GM19328 (cell line): Measurements from ENCODE around the gene ILKAP.
"Not testable (repeated sequence)": the region's sequence is repeated elsewhere in the genome, so short reads cannot be mapped to it uniquely, and the experiment has no call there.

ENCODE experiments used
- ATAC-seq: cut with Tn5 transposase; IDR thresholded peaks from one replicate; pipeline ENCODE4 v1.9.1; 2021; ENCODE audit warnings: mild to moderate bottlenecking, moderate library complexity; ENCODE audit not compliant: unreplicated experiment

ILKAP gene

DNA sequence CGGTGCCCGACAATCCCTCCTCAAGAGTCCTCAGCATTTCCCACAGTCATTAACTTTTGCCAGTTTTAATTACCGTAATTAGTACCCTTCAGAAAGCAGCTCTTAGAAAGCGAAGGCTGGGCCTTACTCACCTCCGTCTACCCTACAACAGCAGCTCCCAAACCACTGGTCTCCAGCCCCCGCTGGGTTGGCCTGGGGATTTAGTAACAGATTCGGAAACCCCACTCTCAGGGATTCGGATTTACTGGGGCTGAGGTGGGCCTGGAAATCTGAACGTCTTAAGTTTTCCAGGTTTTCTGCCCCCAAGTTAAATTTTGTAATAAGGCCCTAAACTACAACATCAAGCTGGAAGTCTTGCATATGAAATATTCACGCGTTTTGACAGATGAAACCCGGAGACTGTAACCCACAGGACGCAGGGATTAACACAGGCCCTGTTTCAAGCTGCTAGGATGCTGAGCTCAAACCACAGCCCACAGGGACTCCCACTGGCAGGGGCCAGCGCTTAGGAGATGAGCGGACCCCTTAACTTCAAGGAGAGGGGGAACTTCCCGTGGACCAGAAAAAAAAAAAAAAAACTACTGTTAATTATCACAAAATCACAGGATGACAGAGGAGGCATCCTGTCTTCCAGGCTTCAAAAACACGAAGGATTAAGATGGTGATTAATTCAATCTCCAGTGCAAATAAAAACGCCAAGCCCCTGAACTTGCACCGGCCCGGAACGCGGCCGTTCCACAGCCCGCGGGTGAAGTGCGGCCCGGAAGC is 985 bp downstream of the ILKAP start:
- ATAC-seq: no peak

DNA sequence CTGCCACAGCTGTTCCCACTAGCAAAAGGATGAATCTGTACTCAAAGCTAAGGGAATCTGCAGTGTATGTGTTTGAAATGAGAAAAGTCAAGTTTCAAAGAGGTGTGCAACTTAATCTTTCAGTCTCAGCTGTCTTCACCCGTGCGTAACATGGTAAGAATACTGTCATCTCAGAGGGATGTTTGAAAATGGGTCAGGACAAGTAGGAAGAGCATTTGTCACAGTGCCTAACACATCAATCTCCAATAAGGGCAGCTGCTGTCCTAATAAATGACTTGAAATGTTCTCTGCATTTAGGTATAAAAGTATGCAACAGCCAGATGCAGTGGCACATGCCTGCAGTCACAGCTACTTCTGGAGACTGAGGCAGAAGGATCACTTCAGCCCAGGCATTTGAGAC is 13.1 kb downstream of the ILKAP start:
- ATAC-seq: no peak

DNA sequence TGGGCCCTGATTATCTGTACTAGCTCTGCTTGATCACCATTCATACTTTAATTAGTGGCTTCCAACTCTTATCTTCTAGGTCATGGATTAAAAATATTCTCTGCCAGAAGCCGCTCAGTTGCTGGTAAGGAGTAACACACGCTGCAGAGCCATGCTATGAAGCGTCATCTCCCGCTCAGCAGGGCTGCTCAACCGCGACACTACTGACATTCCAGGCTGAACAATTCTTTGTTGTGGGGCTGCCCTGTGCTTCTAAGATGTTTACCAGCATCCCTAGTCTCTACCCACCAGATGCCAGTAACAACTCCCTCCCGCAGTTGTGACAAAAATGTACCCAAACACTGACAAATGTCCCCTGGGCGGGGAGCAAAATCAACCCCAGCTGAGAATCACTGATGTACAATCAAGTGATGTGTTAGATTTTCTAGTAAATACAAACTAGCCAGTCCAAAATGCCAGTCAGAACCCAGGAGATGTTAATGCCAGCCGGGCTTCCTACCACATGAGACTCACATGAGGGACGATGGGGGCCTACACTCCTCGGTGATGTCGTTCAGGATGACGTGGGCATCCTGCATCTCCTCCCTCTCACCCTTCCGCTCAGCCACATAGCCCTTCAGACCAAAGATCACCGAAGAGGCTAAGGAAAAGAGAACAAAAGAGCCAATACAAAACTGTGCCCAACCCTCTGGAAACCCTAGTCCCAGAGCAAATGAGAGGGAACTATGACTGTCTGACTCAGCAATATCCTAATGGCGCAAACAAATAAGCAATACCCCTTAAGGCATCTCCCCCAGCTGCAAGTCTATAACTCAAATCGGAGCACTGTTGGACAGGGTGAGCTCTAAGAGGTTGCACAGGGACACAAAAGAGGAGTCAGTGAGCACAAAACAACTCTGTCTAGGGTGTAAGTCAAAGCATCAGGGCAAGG is 15.6 kb downstream of the ILKAP start:
- no peak for ATAC-seq

DNA sequence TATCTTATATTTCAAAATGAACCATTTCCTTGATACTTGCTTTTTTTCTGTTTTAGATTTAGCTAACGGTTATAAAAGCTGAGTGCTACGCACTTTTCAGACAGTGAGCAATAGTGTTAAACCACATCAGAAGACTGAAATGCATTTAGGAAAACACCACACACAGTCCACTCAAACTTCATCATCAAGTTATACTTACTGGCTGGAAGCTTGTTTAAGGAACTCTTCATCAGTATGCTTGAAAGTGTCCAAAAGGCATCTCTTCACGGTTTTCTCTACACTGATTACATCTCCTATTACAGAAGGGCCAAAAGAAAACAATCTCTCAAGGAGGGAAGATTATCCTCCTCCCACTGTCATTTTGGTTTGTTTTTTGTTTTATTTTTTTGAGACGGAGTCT is 19.7 kb downstream of the ILKAP start:
- no peak for ATAC-seq

DNA sequence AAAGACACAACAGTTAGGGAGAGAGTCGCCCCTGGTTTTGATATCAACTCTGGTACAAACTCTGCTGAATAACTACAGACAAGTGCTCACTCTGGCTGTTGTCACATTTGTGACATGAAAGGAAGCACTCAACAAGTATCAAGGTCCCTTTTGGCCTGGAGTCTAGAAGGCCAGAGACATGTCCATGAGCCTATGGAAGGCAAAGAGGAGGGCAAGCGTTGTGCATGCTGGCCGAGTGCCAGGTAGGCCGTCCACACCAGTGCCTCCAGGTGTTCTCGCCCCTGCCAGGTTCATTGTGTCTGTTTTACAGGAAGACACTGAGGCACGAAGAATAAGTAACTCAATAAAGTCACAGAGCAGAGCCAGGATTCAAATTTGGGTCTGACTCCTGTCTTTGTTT is 21.1 kb downstream of the ILKAP start:
- no peak for ATAC-seq

DNA sequence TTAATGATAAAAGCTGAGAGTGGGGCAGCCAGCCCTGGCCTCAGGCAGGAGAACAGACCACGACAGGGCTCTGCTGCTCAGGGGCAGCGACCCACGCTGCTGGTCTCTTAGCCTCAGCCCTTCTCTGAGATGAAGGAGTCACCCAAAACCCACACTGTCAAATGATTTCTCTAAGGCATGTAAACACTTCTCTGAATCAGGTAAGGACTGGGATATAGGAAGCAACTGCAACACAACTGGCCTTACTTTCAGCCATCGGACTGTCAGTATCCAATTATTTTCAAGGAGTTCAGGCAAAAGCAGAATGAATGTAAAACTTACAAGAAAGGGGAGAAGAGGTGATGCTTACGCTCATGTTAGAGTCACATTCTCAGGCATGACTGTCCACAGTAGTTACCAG is 22.9 kb downstream of the ILKAP start:
- ATAC-seq: no peak

DNA sequence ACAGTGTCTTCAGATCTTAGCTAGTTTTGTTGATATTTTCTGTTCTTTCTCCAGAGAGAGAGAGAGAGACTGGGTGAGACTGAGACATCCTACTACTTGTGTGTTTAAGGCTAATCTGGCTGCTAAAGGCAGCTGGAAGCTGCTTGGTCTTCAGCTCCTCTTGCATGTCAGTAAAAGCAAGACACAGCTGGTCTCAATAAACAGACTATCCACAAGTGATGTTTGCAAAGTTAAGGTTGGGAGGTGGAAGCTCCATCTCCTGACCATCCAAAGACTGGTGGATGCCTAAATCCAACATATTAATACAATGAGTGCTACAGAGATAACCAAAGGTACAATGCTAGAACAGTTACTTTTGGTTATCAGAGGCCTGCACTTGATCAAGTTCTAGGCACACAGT is 26.9 kb downstream of the ILKAP start:
- ATAC-seq: no peak

DNA sequence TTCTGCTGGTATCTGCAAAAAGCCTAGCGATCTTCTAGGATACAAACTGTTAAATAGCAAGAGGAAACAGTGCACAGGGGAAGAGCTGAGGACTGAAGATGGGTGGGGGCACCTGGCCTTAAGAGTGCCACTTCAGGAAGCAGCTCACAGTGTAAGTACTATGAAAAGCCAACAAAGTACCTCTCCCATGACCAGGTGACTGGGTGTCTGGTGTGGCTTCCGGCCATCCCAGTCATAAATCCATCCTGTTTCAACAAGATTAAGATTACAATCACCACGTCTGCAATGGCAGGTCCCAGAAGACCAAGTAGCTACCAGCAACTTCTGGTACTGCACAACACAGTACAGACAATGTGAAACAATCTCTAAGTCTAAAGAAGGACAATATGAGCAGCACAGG is 28.8 kb downstream of the ILKAP start:
- ATAC-seq: no peak

DNA sequence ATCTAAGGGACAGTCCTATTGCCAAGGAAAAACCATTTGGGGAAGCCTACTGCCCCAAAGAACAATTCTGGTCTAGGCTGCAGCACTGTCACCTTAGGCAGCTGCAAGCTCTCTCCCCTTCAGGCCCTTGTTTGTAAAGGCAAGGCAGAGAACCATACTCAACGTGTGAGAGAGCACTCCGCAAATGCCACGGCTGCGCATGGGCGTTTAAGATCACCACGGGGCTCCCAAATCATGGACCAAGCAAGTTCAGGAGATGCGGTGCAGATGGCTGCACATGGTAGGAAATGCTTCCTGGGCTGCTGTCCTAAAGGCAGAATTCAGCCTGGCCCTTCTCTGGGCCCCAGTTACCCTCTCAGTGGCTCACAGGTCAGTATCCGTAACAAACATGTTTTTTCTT is 29.2 kb downstream of the ILKAP start:
- no peak for ATAC-seq

DNA sequence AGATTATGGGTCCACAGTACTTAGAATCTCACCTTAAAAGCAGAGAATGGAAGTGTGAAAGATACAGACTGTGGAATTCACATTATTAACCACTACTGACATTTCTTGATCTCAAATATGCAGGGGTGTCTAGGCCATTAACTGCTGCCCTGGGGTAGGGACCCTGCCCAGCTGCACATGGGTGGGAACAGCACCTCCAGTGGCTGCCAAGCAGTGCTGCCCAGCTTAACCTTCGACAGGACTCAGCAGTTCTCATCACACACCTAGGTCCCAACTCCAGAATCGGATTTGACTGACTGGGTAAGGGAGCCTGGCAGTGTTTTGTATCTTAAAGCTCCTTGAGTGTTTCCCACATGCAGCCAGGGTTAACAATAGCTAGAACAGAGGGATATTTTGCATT is 29.8 kb downstream of the ILKAP start:
- ATAC-seq: no peak

DNA sequence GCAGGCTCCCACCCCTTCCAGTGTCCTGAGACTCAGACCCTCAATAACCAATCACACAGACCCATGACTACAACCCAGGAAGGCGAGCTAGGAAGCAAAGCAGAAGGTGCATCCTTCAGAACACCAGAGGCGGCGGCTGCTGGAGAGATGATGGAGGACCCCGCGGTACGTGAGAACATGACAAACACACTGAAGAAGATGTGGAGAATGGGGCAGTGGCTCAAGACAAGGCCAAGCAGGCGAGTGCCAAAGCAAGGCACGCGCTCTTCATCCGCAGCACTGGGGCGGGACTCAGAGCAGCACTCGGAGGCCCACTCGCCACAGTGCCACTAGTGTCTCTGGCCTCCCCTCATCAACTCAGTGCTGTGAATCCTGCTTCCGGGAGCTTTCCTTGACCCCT is 31.1 kb downstream of the ILKAP start:
- ATAC-seq: no peak

DNA sequence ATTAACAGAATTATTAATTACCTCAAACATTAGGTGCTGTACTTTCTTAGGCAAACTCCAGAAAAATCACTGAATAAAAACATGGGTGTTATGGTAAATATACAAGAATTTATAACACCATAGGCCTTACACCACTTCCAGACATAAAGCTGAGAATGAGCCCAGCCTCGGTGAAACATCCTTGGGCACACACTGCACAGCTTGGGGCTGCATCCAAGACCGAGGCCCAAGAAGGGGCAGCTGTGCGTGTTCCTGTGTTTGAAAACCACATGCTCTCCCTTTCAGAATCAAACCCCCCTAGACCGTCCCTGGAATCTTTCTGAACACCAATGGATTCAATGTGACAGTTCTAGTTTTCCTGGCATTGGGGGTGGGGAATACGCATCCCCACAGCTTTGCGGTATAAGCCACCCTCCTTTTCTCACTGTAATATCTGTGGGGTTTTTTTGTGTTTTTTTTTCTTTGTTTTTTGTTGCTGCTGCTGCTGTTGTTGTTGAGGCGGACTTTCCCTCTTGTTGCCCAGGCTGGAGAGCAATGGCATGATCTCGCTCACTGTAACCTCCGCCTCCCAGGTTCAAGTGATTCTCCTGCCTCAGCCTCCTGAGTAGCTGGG is 31.8 kb downstream of the ILKAP start:
- ATAC-seq: no peak

DNA sequence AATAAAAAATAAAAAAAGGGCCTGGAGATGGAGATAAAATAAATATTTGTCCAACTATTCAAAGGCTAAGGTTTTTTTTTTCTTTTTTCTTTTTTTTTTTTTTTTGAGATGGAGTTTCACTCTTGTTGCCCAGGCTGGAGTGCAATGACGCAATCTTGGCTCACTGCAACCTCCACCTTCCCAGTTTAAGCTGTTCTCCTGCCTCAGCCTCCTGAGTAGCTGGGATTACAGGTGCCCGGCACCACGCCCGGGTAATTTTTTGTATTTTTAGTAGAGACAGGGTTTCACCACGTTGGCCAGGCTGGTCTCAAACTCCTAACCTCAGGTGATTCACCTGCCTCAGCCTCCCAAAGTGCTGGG is 32.4 kb downstream of the ILKAP start:
- ATAC-seq: not testable (repeated sequence)

DNA sequence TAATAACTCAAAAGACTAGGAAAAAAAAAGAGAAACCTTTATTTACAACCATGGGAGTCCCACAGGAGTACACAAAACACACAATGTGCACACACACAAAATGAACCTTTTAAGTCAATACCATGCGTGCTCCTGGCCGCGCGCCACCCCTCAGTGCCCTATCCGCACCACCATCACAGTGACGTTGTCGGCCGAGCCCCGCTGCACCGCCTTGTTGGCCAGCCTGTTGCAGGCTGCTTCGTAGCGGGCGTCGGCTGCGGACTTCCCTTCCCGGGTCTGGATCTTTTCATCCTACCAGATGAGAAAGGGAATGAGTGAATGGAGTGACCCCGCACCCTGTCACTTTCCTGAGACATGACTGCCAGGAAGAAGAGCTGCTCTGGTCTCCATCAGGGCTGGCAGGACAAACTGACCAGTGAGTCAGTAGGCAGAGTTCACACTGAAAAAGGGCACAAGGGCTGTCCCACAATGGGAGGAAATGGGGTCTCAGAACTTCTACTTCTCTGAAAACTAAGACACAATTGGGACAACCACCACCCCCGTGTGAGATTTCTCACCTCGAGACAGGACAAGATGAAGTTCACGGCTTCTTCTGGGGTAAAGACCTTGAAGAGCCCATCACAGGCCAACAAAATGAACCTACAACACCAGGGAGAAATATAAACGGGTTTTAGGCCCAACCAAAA is 33.0 kb downstream of the ILKAP start:
- no peak for ATAC-seq

DNA sequence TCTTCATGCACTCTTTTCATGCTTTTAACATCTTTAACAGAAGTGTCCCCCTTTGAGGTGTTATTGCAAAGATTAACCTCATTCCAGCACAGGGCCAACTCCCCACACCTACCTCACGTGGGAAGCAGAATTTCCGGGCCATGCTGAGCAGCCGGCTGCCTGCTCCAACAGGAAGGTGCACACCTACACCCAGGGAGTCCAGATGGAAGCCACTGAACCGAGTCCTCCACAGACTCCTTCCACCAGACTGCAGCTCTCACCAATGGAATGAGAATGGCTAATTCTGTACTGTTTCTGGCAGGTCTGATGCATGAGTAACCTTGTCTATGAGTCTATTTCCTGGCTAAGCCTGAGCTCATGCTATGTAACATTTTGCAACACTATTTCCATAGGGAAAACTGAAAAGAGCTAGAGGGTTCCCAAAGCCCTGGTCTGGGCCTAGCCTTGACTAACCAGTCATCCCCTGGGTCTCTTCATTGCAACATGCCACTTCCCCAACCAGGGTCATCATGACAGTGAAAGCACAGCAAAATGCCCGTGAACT is 33.7 kb downstream of the ILKAP start:
- no peak for ATAC-seq

DNA sequence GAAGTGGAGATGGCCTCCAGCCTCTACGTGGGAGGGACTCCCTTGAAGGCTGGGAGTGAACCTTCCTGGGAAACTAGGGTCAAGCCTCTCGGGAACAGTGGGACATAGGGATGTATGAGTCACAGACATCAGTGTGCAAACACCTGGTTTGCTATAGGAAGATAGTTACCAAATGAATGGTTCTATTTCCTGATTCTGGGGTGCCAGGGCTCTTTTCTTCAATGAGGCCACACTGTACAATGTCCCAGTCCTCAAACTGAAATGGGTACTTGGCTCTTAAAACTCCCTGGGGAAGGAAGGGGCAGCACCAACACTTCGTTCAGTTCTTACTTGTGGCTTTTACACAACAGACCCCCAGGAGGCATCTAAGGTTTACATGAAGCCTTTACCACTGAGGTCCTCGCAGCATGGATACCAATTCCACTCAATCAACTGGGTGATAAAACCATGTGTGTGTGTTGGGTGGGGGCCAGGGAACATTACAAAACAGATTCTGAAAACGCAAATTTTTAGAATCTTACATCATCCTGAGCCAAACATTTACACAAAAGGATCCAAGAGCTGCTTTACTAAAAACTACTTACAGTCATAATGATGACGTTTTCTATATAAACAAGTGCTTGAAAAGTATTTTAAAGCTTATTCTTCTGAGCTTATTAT is 34.3 kb downstream of the ILKAP start:
- no peak for ATAC-seq

DNA sequence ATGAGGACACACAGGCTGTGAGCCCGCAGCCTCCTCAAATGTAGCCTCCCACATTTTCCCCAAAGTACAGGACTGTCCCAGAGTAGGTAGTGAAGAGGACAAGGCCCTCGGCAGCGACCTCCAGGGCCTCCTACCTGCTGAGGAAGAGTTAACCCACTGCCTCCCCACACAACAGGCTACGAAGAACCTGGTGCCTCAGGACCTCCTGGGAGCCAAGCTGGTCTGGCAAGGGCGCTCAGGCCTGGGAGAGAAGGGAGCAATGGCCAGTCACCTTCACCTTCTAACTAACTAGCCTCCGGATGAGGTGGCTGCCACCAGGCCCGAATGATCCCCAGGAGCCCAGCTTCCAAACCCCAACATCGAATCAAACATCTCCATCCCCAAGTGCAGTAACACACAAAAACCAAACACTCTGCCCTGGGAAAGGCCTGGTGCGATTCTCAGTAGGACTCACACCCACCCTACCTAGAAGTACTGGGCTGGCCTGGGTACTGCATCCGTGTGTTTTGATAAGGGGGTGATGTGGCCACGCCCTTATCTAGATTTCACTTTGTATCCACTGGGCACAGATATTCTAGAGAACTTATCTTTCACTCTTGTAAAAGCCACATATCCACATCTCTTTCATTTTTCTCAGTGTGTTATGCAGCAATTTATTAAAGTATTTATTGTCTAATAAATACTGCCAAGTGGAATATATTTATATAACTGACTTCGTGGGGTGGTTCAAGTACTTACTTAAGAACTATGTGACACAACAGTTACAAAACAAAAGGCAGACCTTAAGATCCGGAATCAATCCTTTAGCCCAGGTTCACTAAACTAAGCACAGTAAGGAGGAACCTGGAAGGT is 35.1 kb downstream of the ILKAP start:
- no peak for ATAC-seq

DNA sequence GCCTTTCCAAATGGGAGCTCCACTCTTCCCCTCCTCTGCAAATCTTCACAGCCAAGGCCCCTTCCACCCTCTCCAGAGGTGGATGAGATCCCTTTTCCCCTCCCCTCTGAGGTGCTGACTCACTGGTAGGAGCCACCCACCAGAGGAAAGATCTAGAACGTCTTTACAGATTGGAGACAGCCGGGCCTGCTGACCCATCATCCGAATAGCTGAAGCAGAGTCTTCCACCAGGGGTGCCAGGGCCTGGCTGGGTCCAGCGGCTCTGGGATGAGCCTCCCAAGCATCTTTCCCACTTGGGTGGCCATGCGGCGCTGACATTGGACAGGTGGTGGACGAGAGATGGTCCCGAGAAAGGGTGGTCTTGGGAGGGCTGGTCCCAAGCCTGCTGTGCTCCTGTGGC is 35.7 kb downstream of the ILKAP start:
- no peak for ATAC-seq

DNA sequence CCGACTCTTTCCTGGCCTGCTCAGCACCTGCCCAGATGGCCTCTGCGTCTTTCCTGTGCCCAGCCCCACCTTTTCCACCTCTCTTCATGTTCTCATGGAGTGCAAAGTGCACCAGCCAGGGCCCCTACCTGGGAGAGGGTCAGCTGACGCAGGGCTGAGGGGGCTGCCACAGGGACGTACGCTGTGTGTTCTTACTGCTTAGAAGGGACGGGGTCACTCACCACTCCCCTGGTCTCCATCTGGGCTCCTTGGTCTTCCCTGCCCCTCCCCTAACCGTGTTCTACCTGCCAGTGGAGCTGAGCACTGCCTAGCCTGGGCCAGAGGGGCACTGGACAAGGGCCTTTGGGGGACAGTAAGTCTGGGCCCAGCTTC is 36.2 kb downstream of the ILKAP start:
- ATAC-seq: no peak
